SU-DHL-6 (cell line): ENCODE data around the gene PHAX.

ENCODE experiments used
- H2AFZ ChIP-seq: fragments of 200-600 bp; sonication (generic); 2 replicates; pipeline ENCODE4 v1.6.1; 2014; ENCODE audit warnings: low read depth, mild to moderate bottlenecking, moderate library complexity, mixed read lengths, antibody characterized with exemption, low read length; ENCODE audit not compliant: severe bottlenecking
- H3F3A ChIP-seq: fragments of 200-600 bp; shearing (Covaris generic); 2 replicates; pipeline ENCODE4 v1.6.0; 2016; ENCODE audit warnings: antibody characterized with exemption, mild to moderate bottlenecking; ENCODE audit not compliant: insufficient read depth
- H3K27ac ChIP-seq: fragments of 200-600 bp; sonication (generic); 2 replicates; pipeline ENCODE4 v1.5.1; 2016; ENCODE audit warnings: low read depth, mild to moderate bottlenecking, low read length, moderate library complexity, mixed read lengths
- H3K27me3 ChIP-seq: fragments of 200-600 bp; sonication (generic), shearing (Covaris generic); 2 replicates; pipeline ENCODE4 v1.6.0; 2014; ENCODE audit warnings: mild to moderate bottlenecking, low read length
- H3K36me3 ChIP-seq: fragments of 200-600 bp; sonication (generic); 2 replicates; pipeline ENCODE4 v1.6.1; 2014; ENCODE audit warnings: mild to moderate bottlenecking, low read length, mixed read lengths
- H3K4me2 ChIP-seq: fragments of 300-600, 200-600 bp; shearing (Covaris generic), sonication (generic); 2 replicates; pipeline ENCODE4 v1.6.0; 2014; ENCODE audit warnings: low read length, low read depth, mild to moderate bottlenecking; ENCODE audit not compliant: poor library complexity, severe bottlenecking
- H3K4me3 ChIP-seq: fragments of 200-600 bp; sonication (generic); 2 replicates; pipeline ENCODE4 v1.5.1; 2014; ENCODE audit warnings: antibody characterized with exemption, low read length, mild to moderate bottlenecking, mixed read lengths; ENCODE audit not compliant: insufficient read depth, poor library complexity, severe bottlenecking
- H3K79me2 ChIP-seq: fragments of 200-600 bp; sonication (generic); 2 replicates; pipeline ENCODE4 v1.6.1; 2014; ENCODE audit warnings: mild to moderate bottlenecking, low read length, moderate library complexity; ENCODE audit not compliant: insufficient read depth
- H3K9ac ChIP-seq: fragments of 200-600 bp; sonication (generic); 2 replicates; pipeline ENCODE4 v1.7.0; 2014; ENCODE audit warnings: mild to moderate bottlenecking, low read length
- H3K9me2 ChIP-seq: fragments of 200-600 bp; sonication (generic); replicated peaks from 2 replicates; pipeline ENCODE4 v1.6.1; 2014; ENCODE audit warnings: low read length; ENCODE audit not compliant: insufficient read depth
- H3K9me3 ChIP-seq: fragments of 200-600 bp; sonication (generic); 2 replicates; pipeline ENCODE4 v1.6.1; 2014; ENCODE audit warnings: low read length, mixed read lengths; ENCODE audit not compliant: insufficient read depth
- H4K20me1 ChIP-seq: fragments of 200-600 bp; sonication (generic); 2 replicates; pipeline ENCODE4 v1.6.1; 2014; ENCODE audit warnings: low read depth, mild to moderate bottlenecking, antibody characterized with exemption, low read length, moderate library complexity, mixed read lengths
- CTCF ChIP-seq: fragments of 200-600 bp; sonication (generic); IDR thresholded peaks from one replicate; pipeline ENCODE4 v1.5.1; 2017; ENCODE audit warnings: antibody characterized with exemption, mild to moderate bottlenecking, low read length, moderate library complexity; ENCODE audit not compliant: insufficient read depth, poor library complexity, severe bottlenecking
- EZH2phosphoT487 ChIP-seq: fragments of 200-600 bp; sonication (generic), shearing (Covaris generic); conservative IDR thresholded peaks from 2 replicates; pipeline ENCODE4 v1.6.1; 2018; ENCODE audit warnings: mild to moderate bottlenecking, antibody characterized with exemption, low read length, moderate library complexity, mixed read lengths

Gene PHAX

GRCh38 chr5:126673477-126673876 is 72.7 kb downstream of the PHAX start:
- no peak overlapping the region for H2AFZ ChIP-seq
- H3K9ac ChIP-seq: no peak overlapping the region
- no peaks in the 10 kb centered on the region for H4K20me1 ChIP-seq
- H3K4me3 ChIP-seq: no peak overlapping the region
- no peak for TF ChIP-seq CTCF
- TF ChIP-seq EZH2phosphoT487: no peak
- H3K9me2 ChIP-seq: no peaks in the 10 kb centered on the region
- H3K79me2 ChIP-seq: no peaks in the 10 kb centered on the region
- H3K4me2 ChIP-seq: no peak overlapping the region
- H3K36me3 ChIP-seq: no peaks in the 10 kb centered on the region
- no peaks in the 10 kb centered on the region for H3K27me3 ChIP-seq
- no peaks in the 10 kb centered on the region for H3F3A ChIP-seq
- no peaks in the 10 kb centered on the region for H3K9me3 ChIP-seq
- H3K27ac ChIP-seq: no peak overlapping the region

- H3K79me2 ChIP-seq: no peaks in the 10 kb centered on the region
- TF ChIP-seq EZH2phosphoT487: no peak
- TF ChIP-seq CTCF: no peak
- H2AFZ ChIP-seq: no peak overlapping the region
- no peaks in the 10 kb centered on the region for H3K36me3 ChIP-seq
- H3K27ac ChIP-seq: no peak overlapping the region
- H4K20me1 ChIP-seq: no peaks in the 10 kb centered on the region
- H3K9me3 ChIP-seq: no peaks in the 10 kb centered on the region
- no peaks in the 10 kb centered on the region for H3F3A ChIP-seq
- H3K27me3 ChIP-seq: no peaks in the 10 kb centered on the region
- no peaks in the 10 kb centered on the region for H3K9me2 ChIP-seq
- H3K4me3 ChIP-seq: no peak overlapping the region
- H3K9ac ChIP-seq: no peak overlapping the region
- H3K4me2 ChIP-seq: no peak overlapping the region
Observed at GRCh38 chr5:126674145-126674544, 73.4 kb downstream of the PHAX start.

- Histone ChIP-seq H3K27ac (no peak overlapping the region), H3K27me3 (no peaks in the 10 kb centered on the region), H3F3A (no peaks in the 10 kb centered on the region), H3K9me2 (no peaks in the 10 kb centered on the region), H3K9ac (no peak overlapping the region), H3K79me2 (no peaks in the 10 kb centered on the region), H3K9me3 (no peaks in the 10 kb centered on the region), H4K20me1 (no peaks in the 10 kb centered on the region), H3K36me3 (no peaks in the 10 kb centered on the region), H2AFZ (no peak overlapping the region), H3K4me3 (no peak overlapping the region), H3K4me2 (no peak overlapping the region)
- no peak for TF ChIP-seq EZH2phosphoT487
- TF ChIP-seq CTCF: no peak
Observed at GRCh38 chr5:126675338-126675737, 74.6 kb downstream of the PHAX start.

GRCh38 chr5:126676195-126676624 is 75.5 kb downstream of the PHAX start:
- Histone ChIP-seq H2AFZ (no peak overlapping the region), H4K20me1 (no peaks in the 10 kb centered on the region), H3K36me3 (no peaks in the 10 kb centered on the region), H3K9me2 (no peaks in the 10 kb centered on the region), H3K9me3 (no peaks in the 10 kb centered on the region), H3K4me2 (no peak overlapping the region), H3K79me2 (no peaks in the 10 kb centered on the region), H3F3A (no peaks in the 10 kb centered on the region), H3K4me3 (no peak overlapping the region), H3K27me3 (no peaks in the 10 kb centered on the region), H3K27ac (no peak overlapping the region), H3K9ac (no peak overlapping the region)
- TF ChIP-seq EZH2phosphoT487 (no peak), CTCF (peak; percentile 62)
